Neuronal stem cell (in vitro differentiated cells): ENCODE data around the gene TMCC1.
A peak's percentile ranks its signal among the peaks of the same experiment; 100 is the strongest.

Experiments
- DNase-seq: peaks from one replicate; pipeline ENCODE4 v3.0.0-alpha.2; 2013; ENCODE audit warnings: low spot score
- H2AFZ ChIP-seq: one replicate; pipeline ENCODE4 v1.6.1; 2013; ENCODE audit warnings: mild to moderate bottlenecking, low read length, inconsistent platforms
- H2AK5ac ChIP-seq: 2 replicates; pipeline ENCODE4 v1.6.1; 2013; ENCODE audit warnings: low read depth, mild to moderate bottlenecking, inconsistent platforms, low read length, moderate library complexity, mixed read lengths
- H2BK120ac ChIP-seq: 2 replicates; pipeline ENCODE4 v1.6.1; 2013; ENCODE audit warnings: low read depth, mild to moderate bottlenecking, inconsistent platforms, low read length, moderate library complexity, mixed read lengths
- H2BK12ac ChIP-seq: one replicate; pipeline ENCODE4 v1.6.1; 2013; ENCODE audit warnings: low read length, inconsistent platforms
- H2BK15ac ChIP-seq: 2 replicates; pipeline ENCODE4 v1.6.1; 2013; ENCODE audit warnings: mild to moderate bottlenecking, low read length, inconsistent platforms, mixed read lengths
- H2BK5ac ChIP-seq: one replicate; pipeline ENCODE4 v1.6.1; 2013; ENCODE audit warnings: inconsistent platforms, mild to moderate bottlenecking, low read length, moderate library complexity
- H3K14ac ChIP-seq: one replicate; pipeline ENCODE4 v1.6.1; 2013; ENCODE audit warnings: low read length, inconsistent platforms
- H3K18ac ChIP-seq: 2 replicates; pipeline ENCODE4 v1.6.1; 2013; ENCODE audit warnings: low read length, inconsistent platforms
- H3K23ac ChIP-seq: 2 replicates; pipeline ENCODE4 v1.6.1; 2013; ENCODE audit warnings: low read depth, mild to moderate bottlenecking, mixed read lengths, low read length, inconsistent platforms; ENCODE audit not compliant: poor library complexity
- H3K27ac ChIP-seq: replicated peaks from 3 replicates; pipeline ENCODE4 v1.5.1; 2013; ENCODE audit warnings: low read length, inconsistent platforms
- H3K27me3 ChIP-seq, 3 experiments: 2 replicates each; pipeline ENCODE4 v1.6.1; 2013; ENCODE audit warnings: low read length in 3 of 3, mild to moderate bottlenecking in 2 of 3, inconsistent platforms in 1 of 3, low read depth in 1 of 3, mixed read lengths in 1 of 3, moderate library complexity in 1 of 3; ENCODE audit not compliant: control insufficient read depth in 3 of 3, insufficient read depth in 3 of 3
- H3K36me3 ChIP-seq, 2 donors: replicated peaks in 1 of 2; 2 replicates each; pipeline ENCODE4 v1.6.1; 2013; ENCODE audit warnings: low read length in 2 of 2; ENCODE audit not compliant: control insufficient read depth in 2 of 2, insufficient read depth in 2 of 2
- H3K4ac ChIP-seq: 2 replicates; pipeline ENCODE4 v1.6.1; 2013; ENCODE audit warnings: inconsistent platforms, mild to moderate bottlenecking, low read length, moderate library complexity
- H3K4me1 ChIP-seq, 2 donors: 1 replicate in 1 of 2; 2 replicates in 1 of 2; pipeline ENCODE4 v1.6.1; 2013; ENCODE audit warnings: low read length in 2 of 2, low read depth in 1 of 2; ENCODE audit not compliant: control insufficient read depth in 2 of 2, insufficient read depth in 1 of 2
- H3K4me2 ChIP-seq: one replicate; pipeline ENCODE4 v1.6.1; 2013; ENCODE audit warnings: mild to moderate bottlenecking, low read length, inconsistent platforms; ENCODE audit not compliant: insufficient read depth, poor library complexity, severe bottlenecking
- H3K4me3 ChIP-seq, 2 donors: 2 replicates each; pipeline ENCODE4 v1.5.1; 2013; ENCODE audit warnings: low read length in 2 of 2, mild to moderate bottlenecking in 2 of 2, inconsistent platforms in 1 of 2, moderate library complexity in 1 of 2
- H3K79me1 ChIP-seq: one replicate; pipeline ENCODE4 v1.6.1; 2013; ENCODE audit warnings: low read depth, mild to moderate bottlenecking, inconsistent platforms, low read length, moderate library complexity
- H3K9ac ChIP-seq: one replicate; pipeline ENCODE4 v1.6.1; 2013; ENCODE audit warnings: mild to moderate bottlenecking, low read depth, low read length, inconsistent platforms; ENCODE audit not compliant: poor library complexity
- H3K9me3 ChIP-seq, 2 donors: replicated peaks in 1 of 2; 2 replicates each; pipeline versions ENCODE3 to v1.6.1; 2013; ENCODE audit warnings: low read length in 2 of 2, mild to moderate bottlenecking in 2 of 2, inconsistent platforms in 1 of 2, low read depth in 1 of 2, mixed read lengths in 1 of 2, moderate library complexity in 1 of 2; ENCODE audit not compliant: control insufficient read depth in 2 of 2, insufficient read depth in 1 of 2
- H4K8ac ChIP-seq: one replicate; pipeline ENCODE4 v1.6.1; 2013; ENCODE audit warnings: low read depth, mild to moderate bottlenecking, inconsistent platforms, low read length, moderate library complexity
- H4K91ac ChIP-seq: one replicate; pipeline ENCODE4 v1.6.1; 2013; ENCODE audit warnings: low read length, low read depth, mild to moderate bottlenecking, inconsistent platforms; ENCODE audit not compliant: poor library complexity
- WGBS, 2 donors: extraction: QIAGEN DNeasy Blood & Tissue Kit; methylation state at CpG; one replicate each; pipeline ENCODE4 v1.1.7; 2013; ENCODE audit warnings: missing lambda C conversion rate in 2 of 2, mixed read lengths in 1 of 2; ENCODE audit not compliant: insufficient read length in 2 of 2, insufficient replicate concordance in 1 of 2; ENCODE audit errors: extremely low coverage in 2 of 2; 5-methylcytosine and 5-hydroxymethylcytosine counted together

TMCC1 gene

DNA sequence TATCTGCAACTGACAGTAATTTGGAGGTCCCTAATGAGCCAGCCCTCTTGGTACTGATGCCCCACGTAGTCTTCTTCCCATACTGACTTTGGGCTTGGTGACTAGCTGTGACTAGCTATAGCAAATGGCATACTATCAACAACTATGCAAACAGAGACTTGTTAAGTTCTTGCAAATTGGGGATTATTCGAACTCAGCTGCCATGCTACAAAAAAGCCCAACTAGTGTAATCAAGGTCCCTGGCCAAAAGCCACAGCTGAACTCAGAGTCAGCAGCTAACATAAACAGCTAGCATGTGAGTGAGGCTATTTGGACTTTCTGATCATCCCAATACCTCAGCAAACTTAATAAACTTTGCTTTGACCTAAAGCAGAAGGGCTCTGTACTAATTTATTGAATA lies 165.8 kb downstream of the TMCC1 start:
- no peak overlapping the region for H3K14ac ChIP-seq
- H2BK15ac ChIP-seq = no peak overlapping the region
- H2BK12ac ChIP-seq = no peak overlapping the region
- H3K79me1 ChIP-seq = peaks cover 2% of the 10 kb centered on the region
- no peak overlapping the region for H4K91ac ChIP-seq
- H3K23ac ChIP-seq = no peak overlapping the region
- H3K9me3 ChIP-seq = peaks cover 0 to 9% of the 10 kb centered on the region in 2 donors
- no peak overlapping the region for H2AK5ac ChIP-seq
- peaks cover 8 to 16% of the 10 kb centered on the region in 2 donors for H3K4me1 ChIP-seq
- no peaks in the 10 kb centered on the region for H3K27me3 ChIP-seq
- no peaks in the 10 kb centered on the region for H3K36me3 ChIP-seq
- H3K4me3 ChIP-seq = no peak overlapping the region
- no peak overlapping the region for H4K8ac ChIP-seq
- H3K18ac ChIP-seq = no peak overlapping the region
- H3K27ac ChIP-seq = no peak overlapping the region
- no peak overlapping the region for H2AFZ ChIP-seq
- H3K9ac ChIP-seq = no peak overlapping the region
- no peak overlapping the region for H3K4ac ChIP-seq
- H2BK120ac ChIP-seq = no peak overlapping the region
- WGBS, 2 donors = no CpG with 5 or more reads among the region's 2 CpGs
- H2BK5ac ChIP-seq = no peak overlapping the region
- no peak for DNase-seq
- H3K4me2 ChIP-seq = no peak overlapping the region

DNA sequence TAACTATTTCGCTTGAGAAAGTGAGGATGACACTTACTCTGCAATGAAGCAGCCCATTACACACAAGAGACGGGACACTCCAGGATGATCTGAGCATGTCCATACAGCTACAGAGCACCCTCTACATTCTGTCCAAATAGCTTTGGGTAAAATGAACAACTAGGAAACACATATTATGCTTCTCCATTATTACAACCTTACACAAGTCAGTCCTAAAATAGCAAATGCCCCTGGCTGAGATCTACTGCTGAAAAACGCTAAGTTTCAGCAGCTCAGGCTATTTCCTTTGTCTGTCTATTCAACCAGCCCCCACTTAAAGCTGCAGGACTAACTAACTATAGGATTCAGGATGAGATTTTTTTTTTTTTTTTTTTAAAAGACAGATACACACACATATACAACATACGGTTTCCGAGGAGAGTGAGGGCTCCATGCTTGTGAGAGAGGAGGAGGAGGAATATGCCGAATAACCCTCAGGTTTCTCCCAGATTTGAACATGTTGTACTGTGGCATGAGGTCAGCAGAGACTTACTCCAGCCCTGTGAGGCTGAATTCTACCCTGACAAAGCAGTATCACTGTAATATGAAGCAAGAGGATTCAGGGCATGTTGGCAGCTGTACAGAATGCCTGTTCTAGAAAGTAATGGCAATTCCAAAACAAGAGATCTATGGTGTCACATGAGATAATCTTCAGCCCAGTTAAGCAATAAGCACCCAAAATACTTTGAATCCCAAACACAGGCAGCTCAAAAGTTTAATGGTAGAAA lies 169.8 kb downstream of the TMCC1 start:
- Histone ChIP-seq H2AK5ac (no peak overlapping the region), H3K27me3 (no peaks in the 10 kb centered on the region), H3K4ac (no peak overlapping the region), H3K4me2 (no peak overlapping the region), H2BK15ac (no peak overlapping the region), H3K4me3 (no peak overlapping the region), H3K9me3 (peaks cover 0 to 2% of the 10 kb centered on the region in 2 donors), H3K4me1 (peaks cover 12 to 19% of the 10 kb centered on the region in 2 donors), H4K8ac (no peak overlapping the region), H3K79me1 (no peaks in the 10 kb centered on the region), H3K27ac (peak overlapping the region; percentile 28), H3K23ac (no peak overlapping the region), H3K14ac (no peak overlapping the region), H2BK12ac (no peak overlapping the region), H2BK120ac (no peak overlapping the region), H4K91ac (no peak overlapping the region), H3K18ac (no peak overlapping the region), H3K9ac (no peak overlapping the region), H3K36me3 (no peaks in the 10 kb centered on the region), H2BK5ac (no peak overlapping the region), H2AFZ (peak overlapping the region; percentile 60)
- DNase-seq = no peak
- WGBS, 2 donors = no CpG with 5 or more reads among the region's 6 CpGs

GRCh38 chr3:129722527-129722926 lies 171.0 kb downstream of the TMCC1 start:
- H3K27me3 ChIP-seq = no peaks in the 10 kb centered on the region

GRCh38 chr3:129718201-129718600 lies 175.3 kb downstream of the TMCC1 start:
- H3K36me3 ChIP-seq = no peaks in the 10 kb centered on the region
- no peak overlapping the region for H2BK120ac ChIP-seq
- no peak overlapping the region for H3K18ac ChIP-seq
- no peak overlapping the region for H3K4ac ChIP-seq
- H4K91ac ChIP-seq = no peak overlapping the region
- DNase-seq = no peak
- no peaks in the 10 kb centered on the region for H3K27me3 ChIP-seq
- no peak overlapping the region for H3K4me2 ChIP-seq
- H3K27ac ChIP-seq = no peak overlapping the region
- no peak overlapping the region for H2AFZ ChIP-seq
- H3K4me3 ChIP-seq = no peak overlapping the region
- H3K14ac ChIP-seq = no peak overlapping the region
- no peak overlapping the region for H2BK12ac ChIP-seq
- WGBS, 2 donors = no CpG with 5 or more reads among the region's 4 CpGs
- no peaks in the 10 kb centered on the region for H3K9me3 ChIP-seq
- no peak overlapping the region for H3K9ac ChIP-seq
- no peak overlapping the region for H2BK15ac ChIP-seq
- H2AK5ac ChIP-seq = no peak overlapping the region
- no peak overlapping the region for H2BK5ac ChIP-seq
- H3K23ac ChIP-seq = no peak overlapping the region
- H3K79me1 ChIP-seq = no peaks in the 10 kb centered on the region
- no peak overlapping the region for H4K8ac ChIP-seq
- H3K4me1 ChIP-seq = peaks cover 5 to 10% of the 10 kb centered on the region in 2 donors

More at GRCh38 chr3:129722527-129722926, 171.0 kb downstream of the TMCC1 start:
- Histone ChIP-seq H3K14ac (no peak overlapping the region), H3K18ac (no peak overlapping the region), H2BK5ac (no peak overlapping the region), H3K4ac (no peak overlapping the region), H3K4me1 (peaks cover 12 to 19% of the 10 kb centered on the region in 2 donors), H2AK5ac (no peak overlapping the region), H2BK120ac (no peak overlapping the region), H4K8ac (no peak overlapping the region), H2AFZ (no peak overlapping the region), H3K9ac (no peak overlapping the region), H3K9me3 (no peaks in the 10 kb centered on the region), H4K91ac (no peak overlapping the region), H3K23ac (no peak overlapping the region), H3K4me2 (no peak overlapping the region), H3K4me3 (no peak overlapping the region), H3K27ac (no peak overlapping the region), H3K36me3 (no peaks in the 10 kb centered on the region), H2BK12ac (no peak overlapping the region), H2BK15ac (no peak overlapping the region), H3K79me1 (no peaks in the 10 kb centered on the region)
- no peak for DNase-seq
